Measurements from ENCODE around the gene POLE. TPM values are rescaled to one million over a fixed set of nuclear protein-coding genes. Genes with fewer than 3 reads are reported as not detected.

Gene POLE
- total RNA-seq, 1 donor from 2014 or later, result 56.7 TPM

GRCh38 chr12:132582582-132583410 is 104.3 kb downstream of the POLE start:
- TF ChIP-seq POLR2AphosphoS5 (IDR thresholded peaks at IDR 0.05; ENCODE audit: insufficient read depth in 1 of 2, low read depth in 1 of 2) (no peak), POLR2A (IDR thresholded peaks at IDR 0.05) (no peak), CTCF (IDR thresholded peaks at IDR 0.05) (no peak)
- Histone ChIP-seq H3K4me3 (peak overlapping the region; percentile 45 to 50), H3K9me3 (no peaks in the 10 kb centered on the region), H3K36me3 (peaks cover 0 to 6% of the 10 kb centered on the region in 2 donors), H3K27ac (peak overlapping the region; percentile 45), H3K27me3 (no peaks in the 10 kb centered on the region), H3K4me1 (no peaks in the 10 kb centered on the region)
- intact Hi-C loops (cut with DNase I), result no loop called here
- DNase-seq (ENCODE audit: extremely low spot score in 2 of 2), result no peak

GRCh38 chr12:132582058-132582420 is 105.1 kb downstream of the POLE start:
- peaks cover 0 to 6% of the 10 kb centered on the region in 2 donors for H3K36me3 ChIP-seq

GRCh38 chr12:132581348-132582057 is 105.6 kb downstream of the POLE start:
- H3K4me1 ChIP-seq, result no peaks in the 10 kb centered on the region
- intact Hi-C loops (cut with DNase I), result no loop called here
- no peaks in the 10 kb centered on the region for H3K9me3 ChIP-seq
- H3K27ac ChIP-seq, result no peak overlapping the region
- no peaks in the 10 kb centered on the region for H3K27me3 ChIP-seq
- DNase-seq (ENCODE audit: extremely low spot score in 2 of 2), result no peak
- peak overlapping the region in 1 of 2 donors; percentile 45 for H3K4me3 ChIP-seq
- TF ChIP-seq CTCF (IDR thresholded peaks at IDR 0.05), result no peak
- no peak for TF ChIP-seq POLR2A (IDR thresholded peaks at IDR 0.05)
- TF ChIP-seq POLR2AphosphoS5 (IDR thresholded peaks at IDR 0.05; ENCODE audit: insufficient read depth in 1 of 2, low read depth in 1 of 2), result no peak
- H3K36me3 ChIP-seq, result peaks cover 0 to 6% of the 10 kb centered on the region in 2 donors

More at GRCh38 chr12:132582058-132582420, 105.1 kb downstream of the POLE start:
- Histone ChIP-seq H3K27me3 (no peaks in the 10 kb centered on the region), H3K4me3 (peak overlapping the region; percentile 45 to 50), H3K9me3 (no peaks in the 10 kb centered on the region), H3K4me1 (no peaks in the 10 kb centered on the region), H3K27ac (peak overlapping the region; percentile 45)
- no peak for DNase-seq (ENCODE audit: extremely low spot score in 2 of 2)
- no peak for TF ChIP-seq POLR2A (IDR thresholded peaks at IDR 0.05)
- TF ChIP-seq CTCF (IDR thresholded peaks at IDR 0.05), result no peak
- peak in 1 of 2 donors; percentile 9 for TF ChIP-seq POLR2AphosphoS5 (IDR thresholded peaks at IDR 0.05; ENCODE audit: insufficient read depth in 1 of 2, low read depth in 1 of 2)
- intact Hi-C loops (cut with DNase I), result no loop called here

GRCh38 chr12:132580701-132581292 is 106.3 kb downstream of the POLE start:
- no peaks in the 10 kb centered on the region for H3K27me3 ChIP-seq
- intact Hi-C loops (cut with DNase I), result no loop called here
- no peak for DNase-seq (ENCODE audit: extremely low spot score in 2 of 2)
- H3K4me1 ChIP-seq, result no peaks in the 10 kb centered on the region
- peaks cover 0 to 6% of the 10 kb centered on the region in 2 donors for H3K36me3 ChIP-seq
- no peak overlapping the region for H3K27ac ChIP-seq
- H3K4me3 ChIP-seq, result no peak overlapping the region
- no peak for TF ChIP-seq POLR2AphosphoS5 (IDR thresholded peaks at IDR 0.05; ENCODE audit: insufficient read depth in 1 of 2, low read depth in 1 of 2)
- no peak for TF ChIP-seq POLR2A (IDR thresholded peaks at IDR 0.05)
- TF ChIP-seq CTCF (IDR thresholded peaks at IDR 0.05), result no peak
- no peaks in the 10 kb centered on the region for H3K9me3 ChIP-seq

Measured in vagina (tissue), 2 donors.